A549 (cell line): Measurements from ENCODE around the gene PRODH. TPM values are rescaled to one million over a fixed set of nuclear protein-coding genes. Genes with fewer than 3 reads are reported as not detected.
"Not testable (repeated sequence)": the region's sequence is repeated elsewhere in the genome, so short reads cannot be mapped to it uniquely, and the experiment has no call there.

Source experiments
- ATAC-seq, 2 experiments: fragments of 200-7000 bp in 1 of 2; fragments of >200 bp in 1 of 2; cut with Nextera tagmentation in 1 of 2; cut with Tn5 transposase in 1 of 2; 3 replicates each; pipeline versions ENCODE4 v1.8.0 to v1.9.1; 2018 to 2020; ENCODE audit warnings: mild to moderate bottlenecking in 1 of 2, moderate library complexity in 1 of 2
- CTCF ChIA-PET: fragments of 300-600 bp; sonication (Branson Sonifier 250); formaldehyde crosslinking; extraction: SDS; loops from one replicate; lab custom pipeline; 2021; ENCODE audit warnings: antibody characterized with exemption, inconsistent platforms; lab: Yijun Ruan, JAX
- POLR2A ChIA-PET: fragments of 350-600 bp; formaldehyde crosslinking; extraction: SDS; loops from one replicate; lab custom pipeline; 2021; ENCODE audit warnings: antibody characterized with exemption, inconsistent platforms; lab: Yijun Ruan, JAX
- DNase-seq, 2 experiments: peaks; one replicate each; pipeline versions ENCODE4 v3.0.0 to v3.0.0-alpha.2; 2011 to 2016; ENCODE audit warnings: low read depth in 1 of 2, low spot score in 1 of 2
- FAIRE-seq: peaks from 2 replicates; lab custom pipeline; 2011; peaks lifted over from hg19 to GRCh38; lab: Jason Lieb, UNC
- H3K27ac ChIP-seq, 2 experiments: fragments of >200 bp; sonication (Bioruptor Twin); formaldehyde crosslinking; 3 replicates each; pipeline ENCODE4 v1.5.1; 2016 to 2017
- H3K4me1 ChIP-seq: fragments of >200 bp; sonication (Bioruptor Twin); formaldehyde crosslinking; 3 replicates; pipeline ENCODE4 v1.6.1; 2016
- H3K4me2 ChIP-seq: fragments of >200 bp; sonication (Bioruptor Twin); formaldehyde crosslinking; 3 replicates; pipeline ENCODE4 v1.6.1; 2016
- H3K4me3 ChIP-seq: fragments of >200 bp; sonication (Bioruptor Twin); formaldehyde crosslinking; 3 replicates; pipeline ENCODE4 v1.5.1; 2016
- H3K9me3 ChIP-seq: fragments of >200 bp; sonication (Bioruptor Twin); formaldehyde crosslinking; 3 replicates; pipeline ENCODE4 v1.6.1; 2016
- CBX2 ChIP-seq: fragments of 200-600 bp; sonication (generic); IDR thresholded peaks from 2 replicates; pipeline ENCODE4 v1.6.1; 2016; ENCODE audit warnings: low read depth, mild to moderate bottlenecking, borderline replicate concordance
- CEBPB ChIP-seq, 2 experiments: fragments of >200 bp in 1 of 2; sonication (Bioruptor Twin) in 1 of 2; formaldehyde crosslinking in 1 of 2; IDR thresholded peaks; 2 replicates each; pipeline ENCODE4 v1.6.1; 2012 to 2016
- CTCF ChIP-seq: fragments of >200 bp; sonication (Bioruptor Twin); formaldehyde crosslinking; IDR thresholded peaks from 3 replicates; pipeline ENCODE4 v1.5.1; 2016
- E2F6 ChIP-seq: IDR thresholded peaks from 2 replicates; pipeline ENCODE4 v1.6.1; 2012; ENCODE audit warnings: low read depth, borderline replicate concordance
- HOXB5 ChIP-seq: fragments of 250-450 bp; sonication (Bioruptor Pico); IDR thresholded peaks from 2 replicates; pipeline ENCODE4 v1.5.0; 2020; ENCODE audit warnings: mild to moderate bottlenecking, moderate library complexity
- JUN ChIP-seq, 2 experiments: fragments of >200 bp; sonication (Bioruptor Twin); formaldehyde crosslinking; IDR thresholded peaks; 2 replicates in 1 of 2; 3 replicates in 1 of 2; pipeline ENCODE4 v1.6.1; 2016 to 2017
- KDM1A ChIP-seq: fragments of 200-600 bp; sonication (generic); IDR thresholded peaks from 2 replicates; pipeline ENCODE4 v1.6.1; 2016; ENCODE audit warnings: low read depth, mild to moderate bottlenecking
- MAZ ChIP-seq: fragments of 150-350 bp; IDR thresholded peaks from 2 replicates; pipeline ENCODE4 v1.6.1; 2014; ENCODE audit warnings: antibody characterized with exemption, low read depth, low read length, borderline replicate concordance
- MYC ChIP-seq: IDR thresholded peaks from 2 replicates; pipeline ENCODE4 v1.6.1; 2012; ENCODE audit warnings: mild to moderate bottlenecking, inconsistent platforms, low read length, improper control_type of control experiment, borderline replicate concordance
- PHF8 ChIP-seq: fragments of 200-600 bp; sonication (generic); IDR thresholded peaks from 2 replicates; pipeline ENCODE4 v1.6.1; 2016; ENCODE audit warnings: low read depth, mild to moderate bottlenecking, antibody characterized with exemption, moderate library complexity, borderline replicate concordance
- RCOR1 ChIP-seq: fragments of 150-350 bp; IDR thresholded peaks from 2 replicates; pipeline ENCODE4 v1.6.1; 2014; ENCODE audit warnings: antibody characterized with exemption, low read length, low read depth
- TFCP2L1 ChIP-seq: fragments of 250-450 bp; sonication (Bioruptor Pico); IDR thresholded peaks from 2 replicates; pipeline ENCODE4 v1.5.0; 2021; ENCODE audit warnings: mild to moderate bottlenecking
- ZC3H11A ChIP-seq: fragments of 450-650 bp; IDR thresholded peaks from 2 replicates; pipeline ENCODE4 v1.6.1; 2014; ENCODE audit warnings: antibody characterized with exemption, mild to moderate bottlenecking
- WGBS: methylation state at CpG from one replicate; pipeline ENCODE4 v1.1.6; 2017; ENCODE audit errors: missing lambda C conversion rate; 5-methylcytosine and 5-hydroxymethylcytosine counted together
- polyA plus RNA-seq, 4 experiments: library from polyadenylated mRNA; depleted of rRNA in 3 of 4; stranded (reverse); fragments of >200 nt; fragmentation: RNase III in 1 of 4; extraction: RNeasy Plus Mini Kit Qiagen cat#74134 plus additional on column Dnase treatment in 1 of 4; gene quantifications; 2 replicates in 3 of 4; 3 replicates in 1 of 4; pipeline ENCODE4 v1.2.3, GENCODE V29; 2011 to 2017

The PRODH gene
- polyA plus RNA-seq, 2 of the 4 experiments (the other 2 are of a cell fraction), result 0.58 to 2.4 TPM

- no peaks in the 10 kb centered on the region for H3K9me3 ChIP-seq
- H3K4me3 ChIP-seq, result no peak overlapping the region
- no peak overlapping the region for H3K4me2 ChIP-seq
- ATAC-seq (no peak), FAIRE-seq (no peak)
- WGBS, result no CpG with 5 or more reads among the region's 20 CpGs
- TF ChIP-seq JUN (IDR thresholded peaks at IDR 0.05) (no peak), MYC (no peak), CTCF (no peak), CBX2 (no peak), PHF8 (no peak), RCOR1 (no peak), HOXB5 (no peak), CEBPB (IDR thresholded peaks at IDR 0.05) (no peak), E2F6 (no peak), KDM1A (no peak), MAZ (no peak), ZC3H11A (no peak), TFCP2L1 (CRISPR knock-in tag) (no peak)
- TF ChIP-seq, all 56 proteins: peak for 0
- POLR2A ChIA-PET, result no interaction called here
- no peaks in the 10 kb centered on the region for H3K4me1 ChIP-seq
- CTCF ChIA-PET, result interaction anchor here (1.5 kb wide), 1 partner anchor 19 kb away, joined by 3 read pairs; no protein-coding TSS in a partner anchor
- no peak overlapping the region for H3K27ac ChIP-seq
- no peak for DNase-seq
Measured at GRCh38 chr22:18925368-18926064, 10.6 kb downstream of the PRODH start.

GRCh38 chr22:18920257-18920902 lies 15.7 kb downstream of the PRODH start:
- POLR2A ChIA-PET, H3K4me1 ChIP-seq, FAIRE-seq, H3K27ac ChIP-seq, CTCF ChIA-PET, H3K9me3 ChIP-seq, H3K4me2 ChIP-seq, ATAC-seq, H3K4me3 ChIP-seq, DNase-seq: not testable (repeated sequence)
- WGBS, result no CpG with 5 or more reads among the region's 12 CpGs

- H3K9me3 ChIP-seq, FAIRE-seq, H3K27ac ChIP-seq, H3K4me3 ChIP-seq, CTCF ChIA-PET, DNase-seq, ATAC-seq, POLR2A ChIA-PET, H3K4me2 ChIP-seq, H3K4me1 ChIP-seq: not testable (repeated sequence)
- WGBS, result no CpG with 5 or more reads among the region's 3 CpGs
Measured at GRCh38 chr22:18917818-18918217, 18.3 kb downstream of the PRODH start.

- POLR2A ChIA-PET, FAIRE-seq, CTCF ChIA-PET, H3K9me3 ChIP-seq, DNase-seq, H3K4me2 ChIP-seq, H3K4me1 ChIP-seq, ATAC-seq, H3K4me3 ChIP-seq, H3K27ac ChIP-seq: not testable (repeated sequence)
- WGBS, result no CpG with 5 or more reads among the region's 9 CpGs
Measured at GRCh38 chr22:18915550-18915949, 20.5 kb downstream of the PRODH start.

- H3K9me3 ChIP-seq, H3K4me2 ChIP-seq, DNase-seq, H3K4me3 ChIP-seq, ATAC-seq, H3K27ac ChIP-seq, CTCF ChIA-PET, H3K4me1 ChIP-seq, POLR2A ChIA-PET, FAIRE-seq: not testable (repeated sequence)
- WGBS, result no CpG with 5 or more reads among the region's 10 CpGs
Measured at GRCh38 chr22:18914558-18914957, 21.5 kb downstream of the PRODH start.

GRCh38 chr22:18912264-18912946 lies 23.7 kb downstream of the PRODH start:
- H3K4me3 ChIP-seq, H3K4me2 ChIP-seq, FAIRE-seq, H3K27ac ChIP-seq, H3K4me1 ChIP-seq, POLR2A ChIA-PET, DNase-seq, H3K9me3 ChIP-seq: not testable (repeated sequence)
- no CpG with 5 or more reads among the region's 10 CpGs for WGBS
- CTCF ChIA-PET, result interaction anchor here (0.5 to 1.1 kb wide), 2 partner anchors 26 to 172 kb away, joined by 3 read pairs; no protein-coding TSS in a partner anchor
- peak; percentile 86; a peak in 5 of 6 replicates for ATAC-seq

- H3K27ac ChIP-seq, H3K9me3 ChIP-seq, FAIRE-seq, DNase-seq, H3K4me3 ChIP-seq, H3K4me2 ChIP-seq, POLR2A ChIA-PET, ATAC-seq, H3K4me1 ChIP-seq, CTCF ChIA-PET: not testable (repeated sequence)
- no CpG with 5 or more reads among the region's 2 CpGs for WGBS
Measured at GRCh38 chr22:18911535-18911934, 24.6 kb downstream of the PRODH start.
